Stomach (tissue), 4 donors: ENCODE results near the gene EHBP1L1.

Experiments used
- POLR2A ChIP-seq, 4 donors: fragments of 450-650 bp; IDR thresholded peaks; one replicate each; pipeline ENCODE4 v1.6.1; 2016; ENCODE audit warnings: antibody characterized with exemption in 4 of 4, control low read depth in 2 of 4, mild to moderate bottlenecking in 1 of 4, moderate library complexity in 1 of 4
- POLR2AphosphoS5 ChIP-seq, 3 donors: sonication (generic); formaldehyde crosslinking; IDR thresholded peaks; one replicate each; pipeline ENCODE4 v1.6.1; 2016; ENCODE audit warnings: antibody characterized with exemption in 3 of 3
- TF ChIP-seq, protein P1 (sequence below), 7 experiments: fragments of 450-650 bp in 4 of 7; fragments of 200-600 bp in 3 of 7; sonication (generic) in 3 of 7; IDR thresholded peaks; one replicate each; pipeline ENCODE4 v1.5.1; 2016 to 2019; ENCODE audit warnings: antibody characterized with exemption in 7 of 7, control low read depth in 2 of 7, mild to moderate bottlenecking in 1 of 7

DNA sequence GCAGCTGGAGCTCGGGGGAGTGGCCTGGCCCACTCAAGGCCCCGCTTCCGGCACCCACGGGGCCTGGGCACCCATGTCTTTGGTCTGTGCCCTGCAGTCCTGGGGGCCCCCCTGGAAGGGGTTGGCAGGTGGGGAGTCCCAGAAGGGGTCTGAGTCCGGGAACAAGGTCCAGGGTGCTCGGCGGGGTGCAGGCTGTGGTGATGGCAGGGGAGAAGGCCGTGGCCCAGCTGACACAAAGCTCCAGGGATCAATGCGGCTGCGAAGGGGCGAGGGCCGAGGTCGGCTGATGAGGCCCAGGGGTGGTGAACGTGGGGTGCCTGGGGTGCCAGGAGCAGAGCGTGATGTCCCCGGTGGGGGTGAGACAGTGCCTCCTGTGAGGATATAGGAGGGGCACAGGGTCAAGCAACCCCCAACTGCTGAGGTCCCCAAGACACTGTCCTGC, 22.4 kb downstream of the EHBP1L1 start:
- TF ChIP-seq POLR2AphosphoS5 (IDR thresholded peaks at IDR 0.05) (no peak), POLR2A (IDR thresholded peaks at IDR 0.05) (no peak)
- TF ChIP-seq, protein P1, sequence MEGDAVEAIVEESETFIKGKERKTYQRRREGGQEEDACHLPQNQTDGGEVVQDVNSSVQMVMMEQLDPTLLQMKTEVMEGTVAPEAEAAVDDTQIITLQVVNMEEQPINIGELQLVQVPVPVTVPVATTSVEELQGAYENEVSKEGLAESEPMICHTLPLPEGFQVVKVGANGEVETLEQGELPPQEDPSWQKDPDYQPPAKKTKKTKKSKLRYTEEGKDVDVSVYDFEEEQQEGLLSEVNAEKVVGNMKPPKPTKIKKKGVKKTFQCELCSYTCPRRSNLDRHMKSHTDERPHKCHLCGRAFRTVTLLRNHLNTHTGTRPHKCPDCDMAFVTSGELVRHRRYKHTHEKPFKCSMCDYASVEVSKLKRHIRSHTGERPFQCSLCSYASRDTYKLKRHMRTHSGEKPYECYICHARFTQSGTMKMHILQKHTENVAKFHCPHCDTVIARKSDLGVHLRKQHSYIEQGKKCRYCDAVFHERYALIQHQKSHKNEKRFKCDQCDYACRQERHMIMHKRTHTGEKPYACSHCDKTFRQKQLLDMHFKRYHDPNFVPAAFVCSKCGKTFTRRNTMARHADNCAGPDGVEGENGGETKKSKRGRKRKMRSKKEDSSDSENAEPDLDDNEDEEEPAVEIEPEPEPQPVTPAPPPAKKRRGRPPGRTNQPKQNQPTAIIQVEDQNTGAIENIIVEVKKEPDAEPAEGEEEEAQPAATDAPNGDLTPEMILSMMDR (IDR thresholded peaks at IDR 0.05), result no peak
